Rectal smooth muscle tissue (tissue), 1 donor: ENCODE measurements around the gene KDM4F.

Experiments
- H3K27ac ChIP-seq: one replicate; pipeline ENCODE4 v1.7.0; 2013; ENCODE audit warnings: low read depth, low read length, inconsistent platforms
- H3K27me3 ChIP-seq: one replicate; pipeline ENCODE4 v1.7.0; 2013; ENCODE audit warnings: low read length; ENCODE audit not compliant: control insufficient read depth, insufficient read depth
- H3K36me3 ChIP-seq: one replicate; pipeline ENCODE4 v1.7.0; 2013; ENCODE audit warnings: low read length; ENCODE audit not compliant: control insufficient read depth, insufficient read depth
- H3K4me1 ChIP-seq: one replicate; pipeline ENCODE4 v1.7.0; 2013; ENCODE audit warnings: low read length; ENCODE audit not compliant: control insufficient read depth, insufficient read depth
- H3K4me3 ChIP-seq: one replicate; pipeline ENCODE4 v1.7.0; 2013; ENCODE audit warnings: low read length
- H3K9ac ChIP-seq: one replicate; pipeline ENCODE4 v1.7.0; 2013; ENCODE audit warnings: low read length

Gene KDM4F

GRCh38 chr11:95042239-95042638 is 7.0 kb upstream of the KDM4F start:
- no peaks in the 10 kb centered on the region for H3K36me3 ChIP-seq
- H3K27me3 ChIP-seq, result no peaks in the 10 kb centered on the region
- H3K27ac ChIP-seq, result no peak overlapping the region
- no peak overlapping the region for H3K4me3 ChIP-seq
- no peaks in the 10 kb centered on the region for H3K4me1 ChIP-seq
- no peak overlapping the region for H3K9ac ChIP-seq

DNA sequence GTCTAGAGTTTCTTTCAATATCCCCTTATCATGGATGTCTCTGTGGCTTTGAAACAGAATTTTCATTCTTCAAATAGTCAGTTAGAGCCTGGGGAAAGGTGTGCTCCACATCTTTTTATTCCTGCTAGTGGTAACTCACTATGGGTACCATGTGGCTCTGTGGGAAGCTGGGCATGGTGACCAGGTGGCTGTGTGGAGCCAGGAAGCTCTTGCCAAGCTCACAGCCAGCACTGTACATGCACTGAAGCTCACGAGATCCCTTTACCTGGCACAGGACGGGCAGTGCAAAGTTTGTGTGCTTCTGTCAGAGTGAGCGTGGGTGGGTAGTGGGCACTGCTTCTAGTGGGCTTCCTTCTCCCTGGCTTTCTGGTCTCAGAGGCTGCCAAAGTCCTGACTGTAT is 6.3 kb upstream of the KDM4F start:
- H3K27me3 ChIP-seq, result no peaks in the 10 kb centered on the region
- H3K27ac ChIP-seq, result no peak overlapping the region
- H3K4me3 ChIP-seq, result no peak overlapping the region
- H3K36me3 ChIP-seq, result no peaks in the 10 kb centered on the region
- no peaks in the 10 kb centered on the region for H3K4me1 ChIP-seq
- H3K9ac ChIP-seq, result no peak overlapping the region

GRCh38 chr11:95044010-95044409 is 5.2 kb upstream of the KDM4F start:
- Histone ChIP-seq H3K9ac (no peak overlapping the region), H3K36me3 (no peaks in the 10 kb centered on the region), H3K27me3 (no peaks in the 10 kb centered on the region), H3K4me3 (no peak overlapping the region), H3K27ac (no peak overlapping the region), H3K4me1 (no peaks in the 10 kb centered on the region)

- no peaks in the 10 kb centered on the region for H3K4me1 ChIP-seq
- no peak overlapping the region for H3K4me3 ChIP-seq
- H3K36me3 ChIP-seq, result no peaks in the 10 kb centered on the region
- no peaks in the 10 kb centered on the region for H3K27me3 ChIP-seq
- H3K27ac ChIP-seq, result no peak overlapping the region
- H3K9ac ChIP-seq, result no peak overlapping the region
Measured at GRCh38 chr11:95045812-95046211, 3.4 kb upstream of the KDM4F start.

GRCh38 chr11:95050595-95051202 is 1.5 kb downstream of the KDM4F start:
- Histone ChIP-seq H3K27me3 (no peaks in the 10 kb centered on the region), H3K4me1 (no peaks in the 10 kb centered on the region), H3K36me3 (no peaks in the 10 kb centered on the region), H3K9ac (no peak overlapping the region), H3K27ac (no peak overlapping the region), H3K4me3 (no peak overlapping the region)

- H3K27me3 ChIP-seq, result no peaks in the 10 kb centered on the region
- H3K27ac ChIP-seq, result no peak overlapping the region
- H3K36me3 ChIP-seq, result no peaks in the 10 kb centered on the region
- no peak overlapping the region for H3K4me3 ChIP-seq
- no peaks in the 10 kb centered on the region for H3K4me1 ChIP-seq
- H3K9ac ChIP-seq, result no peak overlapping the region
Measured at GRCh38 chr11:95054356-95054755, 5.1 kb downstream of the KDM4F start.

DNA sequence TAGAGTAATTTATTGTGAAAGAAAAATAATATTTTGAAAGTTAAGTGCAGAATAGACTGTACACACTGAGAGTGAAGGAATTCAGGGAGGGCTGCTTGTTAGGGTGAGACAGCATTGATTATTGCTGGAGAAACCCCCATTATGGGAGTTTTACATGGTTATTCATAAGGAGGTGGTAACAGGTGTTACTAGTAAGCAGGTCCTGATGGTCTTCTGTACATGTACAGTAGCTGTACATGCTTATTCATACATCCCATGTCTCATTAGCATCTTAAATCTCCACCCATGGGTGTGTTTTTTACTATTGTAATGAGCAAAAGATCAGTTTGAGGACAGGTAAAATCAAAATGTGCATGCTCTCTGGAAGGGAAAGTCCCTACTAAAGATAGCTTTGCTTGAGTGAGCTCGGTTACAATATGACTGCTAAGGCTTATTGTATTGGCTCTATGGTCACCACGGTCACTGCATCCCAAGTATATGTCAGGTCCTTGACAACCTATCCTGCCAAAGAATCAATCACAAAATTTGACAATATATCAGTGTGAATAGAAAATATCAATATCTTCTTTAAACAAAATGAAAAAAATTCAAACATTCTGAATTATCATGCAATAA is 6.2 kb downstream of the KDM4F start:
- Histone ChIP-seq H3K4me3 (no peak overlapping the region), H3K27me3 (no peaks in the 10 kb centered on the region), H3K4me1 (no peaks in the 10 kb centered on the region), H3K36me3 (no peaks in the 10 kb centered on the region), H3K9ac (no peak overlapping the region), H3K27ac (no peak overlapping the region)

- Histone ChIP-seq H3K27ac (no peak overlapping the region), H3K36me3 (no peaks in the 10 kb centered on the region), H3K4me3 (no peak overlapping the region), H3K9ac (no peak overlapping the region), H3K27me3 (no peaks in the 10 kb centered on the region), H3K4me1 (no peaks in the 10 kb centered on the region)
Measured at GRCh38 chr11:95057959-95058358, 8.7 kb downstream of the KDM4F start.

- H3K36me3 ChIP-seq, result no peaks in the 10 kb centered on the region
- H3K9ac ChIP-seq, result no peak overlapping the region
- no peaks in the 10 kb centered on the region for H3K4me1 ChIP-seq
- H3K27me3 ChIP-seq, result no peaks in the 10 kb centered on the region
- H3K27ac ChIP-seq, result no peak overlapping the region
- H3K4me3 ChIP-seq, result no peak overlapping the region
Measured at GRCh38 chr11:95058621-95059020, 9.4 kb downstream of the KDM4F start.

DNA sequence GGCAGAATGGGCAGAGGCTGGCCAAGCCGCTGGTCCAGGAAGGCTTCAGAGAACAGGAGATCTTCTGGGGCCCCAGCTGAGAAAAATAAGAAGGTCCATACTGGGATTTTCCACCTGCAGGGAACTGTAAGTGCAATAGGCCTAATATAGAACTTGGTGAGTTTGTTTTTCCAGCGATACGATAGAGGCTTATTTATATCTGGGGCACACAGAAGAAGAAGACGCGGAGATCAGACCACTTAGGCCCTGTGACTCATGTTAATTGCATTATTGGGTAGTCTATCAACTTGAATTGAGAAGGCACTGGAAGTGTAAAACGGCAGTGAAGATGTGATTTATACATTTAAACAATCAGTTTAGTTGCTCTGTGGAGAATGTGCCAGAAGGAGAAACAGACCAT is 9.8 kb downstream of the KDM4F start:
- Histone ChIP-seq H3K27me3 (no peaks in the 10 kb centered on the region), H3K4me3 (no peak overlapping the region), H3K4me1 (no peaks in the 10 kb centered on the region), H3K9ac (no peak overlapping the region), H3K36me3 (no peaks in the 10 kb centered on the region), H3K27ac (no peak overlapping the region)

DNA sequence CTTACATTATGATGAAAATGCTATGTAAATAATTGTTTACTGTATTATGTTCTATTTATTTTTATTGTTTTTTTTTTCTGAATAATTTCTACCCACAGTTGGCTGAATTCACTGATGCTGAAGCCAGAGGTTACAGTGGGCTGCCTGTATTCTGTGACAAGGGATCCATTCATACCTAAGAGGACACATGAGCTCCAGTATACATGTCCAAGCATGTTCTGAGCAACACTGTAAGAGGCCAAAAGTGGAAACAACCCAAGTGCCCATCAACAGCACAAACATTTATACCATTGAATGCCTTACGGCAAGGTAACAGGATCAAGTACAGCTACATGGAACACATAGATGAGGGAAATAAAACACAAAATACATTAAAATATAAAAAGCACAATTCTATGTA is 16.1 kb downstream of the KDM4F start:
- Histone ChIP-seq H3K27ac (no peak overlapping the region), H3K9ac (no peak overlapping the region), H3K36me3 (no peaks in the 10 kb centered on the region)

GRCh38 chr11:95066716-95067038 is 17.5 kb downstream of the KDM4F start, which contains the start of gene SRSF8:
SRSF8 (plus strand) TSS chr11:95066919; CDS start chr11:95067227, 308 bp downstream.
- Histone ChIP-seq H3K4me3 (peak within 1 kb of the TSS; percentile 86), H3K4me1 (peaks cover 8% of the 10 kb centered on the region), H3K27ac (peak within 1 kb of the TSS; percentile 85), H3K27me3 (no peaks in the 10 kb centered on the region), H3K36me3 (no peaks in the 10 kb centered on the region), H3K9ac (peak within 1 kb of the TSS; percentile 78)

More for the DNA sequence above, 16.1 kb downstream of the KDM4F start:
- Histone ChIP-seq H3K4me3 (no peak overlapping the region), H3K4me1 (peaks cover 8% of the 10 kb centered on the region), H3K27me3 (no peaks in the 10 kb centered on the region)
